Fibroblast of lung (primary cell): ENCODE data around the gene APEX1. TPM values are rescaled to one million over a fixed set of nuclear protein-coding genes. Genes with fewer than 3 reads are reported as not detected.
A peak's percentile ranks its signal among the peaks of the same experiment; 100 is the strongest.
"Not testable (repeated sequence)": the region's sequence is repeated elsewhere in the genome, so short reads cannot be mapped to it uniquely, and the experiment has no call there.

Experiments used
- DNase-seq, 2 donors: peaks; one replicate each; pipeline versions ENCODE4 v3.0.0 to v3.0.0-alpha.2; 2010; ENCODE audit warnings: low read depth in 2 of 2
- H2AFZ ChIP-seq: 2 replicates; pipeline ENCODE4 v1.5.1; 2012; ENCODE audit warnings: low read length, control low read depth, inconsistent platforms
- H3K27ac ChIP-seq: 2 replicates; pipeline ENCODE4 v1.5.1; 2011; ENCODE audit warnings: low read length, control low read depth; ENCODE audit not compliant: insufficient read depth
- H3K27me3 ChIP-seq: 2 replicates; pipeline ENCODE4 v1.5.1; 2011; ENCODE audit warnings: mild to moderate bottlenecking, low read length; ENCODE audit not compliant: control insufficient read depth, insufficient read depth
- H3K36me3 ChIP-seq: 2 replicates; pipeline ENCODE4 v1.5.1; 2011; ENCODE audit warnings: low read length; ENCODE audit not compliant: control insufficient read depth, insufficient read depth
- H3K4me1 ChIP-seq: 2 replicates; pipeline ENCODE4 v1.5.1; 2011; ENCODE audit warnings: low read length; ENCODE audit not compliant: control insufficient read depth, insufficient read depth; ENCODE audit errors: extremely low read depth
- H3K4me2 ChIP-seq: 2 replicates; pipeline ENCODE4 v1.5.1; 2011; ENCODE audit warnings: low read length, control low read depth; ENCODE audit not compliant: insufficient read depth; ENCODE audit errors: extremely low read depth
- H3K4me3 ChIP-seq, 4 experiments: fragments of 200-600 bp in 1 of 4; sonication (generic) in 1 of 4; replicated peaks in 1 of 4; 2 replicates each; pipeline ENCODE4 v1.5.1; 2011 to 2016; ENCODE audit warnings: low read length in 4 of 4, low read depth in 3 of 4, mild to moderate bottlenecking in 3 of 4, control low read depth in 2 of 4, inconsistent platforms in 1 of 4, mixed read lengths in 1 of 4; ENCODE audit not compliant: insufficient read depth in 1 of 4; ENCODE audit errors: control extremely low read depth in 1 of 4
- H3K79me2 ChIP-seq: 2 replicates; pipeline ENCODE4 v1.5.1; 2012; ENCODE audit warnings: mild to moderate bottlenecking, low read length, inconsistent platforms; ENCODE audit not compliant: control insufficient read depth, insufficient read depth
- H3K9ac ChIP-seq: 2 replicates; pipeline ENCODE4 v1.5.1; 2011; ENCODE audit warnings: mild to moderate bottlenecking, low read length, control low read depth; ENCODE audit not compliant: insufficient read depth
- H3K9me3 ChIP-seq: 2 replicates; pipeline ENCODE4 v1.5.1; 2012; ENCODE audit warnings: low read depth, low read length; ENCODE audit not compliant: control insufficient read depth, insufficient read depth
- H4K20me1 ChIP-seq: 2 replicates; pipeline ENCODE4 v1.5.1; 2011; ENCODE audit warnings: low read length; ENCODE audit not compliant: control insufficient read depth, insufficient read depth; ENCODE audit errors: extremely low read depth
- EZH2 ChIP-seq: IDR thresholded peaks from 2 replicates; pipeline ENCODE4 v1.5.1; 2012; ENCODE audit warnings: low read length, control low read depth, mild to moderate bottlenecking; ENCODE audit errors: missing control alignments
- polyA plus RNA-seq, 2 donors: library from polyadenylated mRNA; depleted of rRNA in 1 of 2; stranded (reverse) in 1 of 2; unstranded in 1 of 2; fragments of >200 nt; gene quantifications; 2 replicates each; pipeline ENCODE4 v1.2.1, GENCODE V29; 2011 to 2012; ENCODE audit warnings: missing spikeins in 1 of 2
- total RNA-seq: library from RNA; depleted of rRNA; stranded (reverse); fragments of >200 nt; gene quantifications from 2 replicates; pipeline ENCODE4 v1.2.1, GENCODE V29; 2014
- TF ChIP-seq, protein P1 (sequence below), 2 donors: IDR thresholded peaks in 1 of 2; conservative IDR thresholded peaks in 1 of 2; 1 replicate in 1 of 2; 2 replicates in 1 of 2; pipeline ENCODE4 v1.5.1; 2011 to 2012; ENCODE audit warnings: low read length in 2 of 2, control low read depth in 1 of 2, inconsistent platforms in 1 of 2, low read depth in 1 of 2, mild to moderate bottlenecking in 1 of 2

The APEX1 gene
- total and polyA plus RNA-seq, 2 donors (not counting 1 experiment from before 2014, with no cell fraction given): 66.6 to 187 TPM

DNA sequence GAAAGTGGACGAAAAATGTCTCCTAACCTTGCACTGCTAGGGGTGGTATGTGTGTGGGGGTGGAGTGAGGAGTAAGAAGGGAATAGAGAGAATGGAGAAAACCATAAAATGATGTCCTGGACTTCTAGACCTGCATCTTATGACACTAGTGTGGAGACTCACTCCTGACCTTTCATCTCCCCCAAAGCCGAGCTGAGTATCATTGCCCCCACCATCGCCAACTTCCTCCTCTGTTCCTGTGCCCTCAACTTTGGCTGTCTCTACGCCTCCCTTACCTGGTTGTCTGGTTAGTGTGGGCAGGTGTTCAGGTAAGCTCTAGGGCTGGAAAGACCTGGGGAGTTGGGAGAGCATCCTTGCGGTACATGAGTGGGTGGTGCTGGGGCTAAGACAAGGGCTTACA, 14.6 kb upstream of the APEX1 start:
- Histone ChIP-seq H3K36me3 (no peaks in the 10 kb centered on the region), H3K9ac (no peak overlapping the region), H2AFZ (no peak overlapping the region), H3K4me1 (no peaks in the 10 kb centered on the region), H3K79me2 (no peaks in the 10 kb centered on the region), H3K27ac (no peak overlapping the region), H3K4me2 (no peak overlapping the region), H3K4me3 (no peak overlapping the region), H4K20me1 (no peaks in the 10 kb centered on the region), H3K9me3 (no peaks in the 10 kb centered on the region), H3K27me3 (no peaks in the 10 kb centered on the region)
- no peak for DNase-seq
- no peak for TF ChIP-seq EZH2
- TF ChIP-seq, protein P1, sequence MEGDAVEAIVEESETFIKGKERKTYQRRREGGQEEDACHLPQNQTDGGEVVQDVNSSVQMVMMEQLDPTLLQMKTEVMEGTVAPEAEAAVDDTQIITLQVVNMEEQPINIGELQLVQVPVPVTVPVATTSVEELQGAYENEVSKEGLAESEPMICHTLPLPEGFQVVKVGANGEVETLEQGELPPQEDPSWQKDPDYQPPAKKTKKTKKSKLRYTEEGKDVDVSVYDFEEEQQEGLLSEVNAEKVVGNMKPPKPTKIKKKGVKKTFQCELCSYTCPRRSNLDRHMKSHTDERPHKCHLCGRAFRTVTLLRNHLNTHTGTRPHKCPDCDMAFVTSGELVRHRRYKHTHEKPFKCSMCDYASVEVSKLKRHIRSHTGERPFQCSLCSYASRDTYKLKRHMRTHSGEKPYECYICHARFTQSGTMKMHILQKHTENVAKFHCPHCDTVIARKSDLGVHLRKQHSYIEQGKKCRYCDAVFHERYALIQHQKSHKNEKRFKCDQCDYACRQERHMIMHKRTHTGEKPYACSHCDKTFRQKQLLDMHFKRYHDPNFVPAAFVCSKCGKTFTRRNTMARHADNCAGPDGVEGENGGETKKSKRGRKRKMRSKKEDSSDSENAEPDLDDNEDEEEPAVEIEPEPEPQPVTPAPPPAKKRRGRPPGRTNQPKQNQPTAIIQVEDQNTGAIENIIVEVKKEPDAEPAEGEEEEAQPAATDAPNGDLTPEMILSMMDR (conservative IDR thresholded peaks at IDR 0.05 in 1 of 2, IDR thresholded peaks at IDR 0.05 in 1 of 2; ENCODE audit: low read depth in 1 of 2, low read length in 2 of 2): no peak

DNA sequence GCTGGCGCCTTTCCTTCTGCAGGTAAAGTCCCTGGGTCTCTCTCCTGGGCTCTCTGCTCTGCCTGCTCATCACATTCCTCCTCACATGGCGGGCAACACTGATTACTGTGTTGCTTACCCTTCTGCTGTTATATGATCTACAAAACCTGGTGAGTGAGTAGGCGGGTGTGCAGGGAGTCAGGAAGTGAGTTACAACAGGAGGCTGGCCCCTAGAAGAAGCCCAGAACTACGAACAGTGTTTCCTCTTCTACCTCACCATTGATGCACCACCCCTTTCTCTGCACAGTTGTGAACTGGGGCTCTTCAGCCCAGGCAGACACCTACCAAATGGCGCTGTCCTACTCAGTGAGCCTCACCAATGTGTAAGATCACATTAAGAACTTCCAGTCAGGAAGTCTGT, 14.1 kb upstream of the APEX1 start:
- Histone ChIP-seq H3K27ac (no peak overlapping the region), H3K4me2 (no peak overlapping the region), H2AFZ (no peak overlapping the region), H3K27me3 (no peaks in the 10 kb centered on the region), H3K4me1 (no peaks in the 10 kb centered on the region), H3K9ac (no peak overlapping the region), H3K4me3 (no peak overlapping the region), H3K36me3 (peaks cover 1% of the 10 kb centered on the region), H4K20me1 (no peaks in the 10 kb centered on the region), H3K9me3 (no peaks in the 10 kb centered on the region), H3K79me2 (no peaks in the 10 kb centered on the region)
- DNase-seq: peak in 1 of 2 donors; percentile 14
- TF ChIP-seq EZH2: no peak
- TF ChIP-seq, protein P1 (conservative IDR thresholded peaks at IDR 0.05 in 1 of 2, IDR thresholded peaks at IDR 0.05 in 1 of 2; ENCODE audit: low read depth in 1 of 2, low read length in 2 of 2): no peak

DNA sequence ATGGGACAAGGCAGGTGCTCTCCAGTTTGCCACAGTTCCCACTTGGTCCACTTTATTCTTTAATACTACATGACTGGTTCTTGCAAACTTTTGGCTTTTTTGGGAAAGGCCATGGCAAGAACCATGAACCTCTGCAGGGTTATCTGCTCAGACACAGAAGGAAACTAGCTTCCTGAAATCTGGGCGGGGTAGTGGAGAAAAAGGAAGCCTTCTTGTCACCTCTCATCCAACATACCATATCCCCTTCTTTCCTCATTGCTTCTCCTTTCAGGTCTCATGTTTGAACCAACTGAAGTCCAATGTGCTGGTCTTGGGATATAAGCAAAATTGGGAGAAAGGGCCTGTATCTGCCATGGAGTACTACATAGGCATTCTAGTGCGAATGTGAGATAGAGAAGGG, 13.6 kb upstream of the APEX1 start:
- DNase-seq: no peak
- H3K4me2 ChIP-seq: no peak overlapping the region
- no peak overlapping the region for H3K4me3 ChIP-seq
- no peaks in the 10 kb centered on the region for H3K4me1 ChIP-seq
- no peaks in the 10 kb centered on the region for H3K79me2 ChIP-seq
- H3K36me3 ChIP-seq: peaks cover 3% of the 10 kb centered on the region
- H3K27me3 ChIP-seq: no peaks in the 10 kb centered on the region
- no peak overlapping the region for H3K27ac ChIP-seq
- no peaks in the 10 kb centered on the region for H4K20me1 ChIP-seq
- H3K9ac ChIP-seq: no peak overlapping the region
- H3K9me3 ChIP-seq: no peaks in the 10 kb centered on the region
- H2AFZ ChIP-seq: no peak overlapping the region
- TF ChIP-seq EZH2: no peak
- TF ChIP-seq, protein P1 (conservative IDR thresholded peaks at IDR 0.05 in 1 of 2, IDR thresholded peaks at IDR 0.05 in 1 of 2; ENCODE audit: low read depth in 1 of 2, low read length in 2 of 2): no peak

DNA sequence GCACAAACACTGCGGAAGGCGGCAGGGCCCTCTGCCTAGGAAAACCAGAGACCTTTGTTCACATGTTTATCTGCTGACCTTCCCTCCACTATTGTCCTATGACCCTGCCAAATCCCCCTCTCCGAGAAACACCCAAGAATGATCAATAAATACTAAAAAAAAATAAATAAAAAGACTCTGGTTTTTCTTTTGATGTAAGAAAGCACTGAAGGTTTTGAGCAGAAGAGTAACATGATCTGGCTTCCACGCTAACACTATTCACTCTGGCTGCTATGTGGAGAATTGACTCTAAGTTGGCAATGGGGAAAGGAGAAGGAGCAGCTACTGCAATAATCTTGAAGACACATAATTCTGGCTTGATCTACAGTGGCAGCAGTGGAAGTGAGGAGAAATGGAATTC, 11.4 kb upstream of the APEX1 start:
- not testable (repeated sequence) for DNase-seq, H2AFZ ChIP-seq, H3K79me2 ChIP-seq, H3K9ac ChIP-seq, H3K4me3 ChIP-seq, H3K27ac ChIP-seq, H4K20me1 ChIP-seq, H3K4me2 ChIP-seq, H3K9me3 ChIP-seq, H3K36me3 ChIP-seq, H3K27me3 ChIP-seq, H3K4me1 ChIP-seq
